ENCODE measurements around the gene NHLRC4. TPM values are rescaled to one million over a fixed set of nuclear protein-coding genes. Genes with fewer than 3 reads are reported as not detected.

NHLRC4 gene
- total and polyA plus RNA-seq, 7 donors, result 0.06 to 0.39 (median 0.27) TPM; not detected in 1

DNA sequence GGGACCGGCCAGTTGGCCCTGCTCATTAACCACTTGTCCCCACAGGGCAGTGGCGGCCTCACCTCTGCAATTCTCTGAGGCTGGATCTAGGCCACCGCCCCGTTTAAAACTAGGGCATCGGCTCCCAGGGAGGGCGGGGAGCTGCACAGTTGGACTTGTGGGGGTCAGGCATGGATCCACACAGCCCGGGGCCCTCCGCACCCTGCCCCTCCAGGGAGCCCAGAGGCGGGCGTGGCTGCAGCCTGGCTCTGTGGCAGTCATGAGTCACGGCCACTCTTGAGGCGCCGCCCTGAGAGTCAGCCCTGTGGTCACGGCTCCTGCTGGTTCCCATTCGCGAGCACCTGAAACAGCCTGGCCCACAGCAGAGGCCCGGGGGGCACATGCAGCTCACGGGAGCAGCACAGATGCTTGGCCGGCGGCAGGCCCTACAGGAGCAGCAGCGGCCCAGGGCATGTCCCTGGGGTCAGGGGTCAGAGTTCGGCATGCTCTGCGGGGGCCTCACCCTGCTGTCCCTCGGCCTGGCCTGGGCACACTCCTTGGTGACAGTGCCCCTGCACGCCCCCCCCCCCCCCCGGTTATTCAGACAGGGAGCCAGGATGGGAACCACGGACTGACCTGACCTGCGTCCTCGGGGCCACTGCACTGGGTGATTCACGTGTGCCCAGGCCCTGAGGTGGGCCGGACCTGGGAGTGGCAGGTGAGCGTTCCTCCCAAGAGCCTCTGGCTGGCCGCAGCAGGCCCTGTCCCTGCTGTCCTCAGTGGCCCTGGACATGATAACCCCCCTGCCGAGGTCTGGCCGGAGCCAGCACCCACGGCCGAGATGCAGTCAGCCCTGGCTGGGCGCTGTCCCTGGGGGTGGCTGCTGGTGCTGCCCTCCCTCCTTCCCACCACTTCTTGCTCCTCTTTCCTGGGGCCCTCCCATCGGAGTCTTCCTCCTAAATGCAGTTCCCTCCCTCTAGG lies 31.1 kb upstream of the NHLRC4 start:
- ATAC-seq, result peak; percentile 79 to 87 (median 83)
- Histone ChIP-seq H3K27me3 (ENCODE audit: insufficient read depth in 3 of 3, low read length in 2 of 3) (no peaks in the 10 kb centered on the region), H3K4me1 (peaks cover 36% of the 10 kb centered on the region), H3K27ac (peak overlapping the region; percentile 85), H3K9me3 (no peaks in the 10 kb centered on the region), H3K4me3 (peak overlapping the region; percentile 45), H3K36me3 (ENCODE audit: insufficient read depth in 1 of 2, low read depth in 1 of 2) (peaks cover 0 to 20% of the 10 kb centered on the region in 2 donors)
- intact Hi-C loops (cut with DNase I), result no loop called here
- DNase-seq, result peak; percentile 82 to 91
- TF ChIP-seq, protein P1, sequence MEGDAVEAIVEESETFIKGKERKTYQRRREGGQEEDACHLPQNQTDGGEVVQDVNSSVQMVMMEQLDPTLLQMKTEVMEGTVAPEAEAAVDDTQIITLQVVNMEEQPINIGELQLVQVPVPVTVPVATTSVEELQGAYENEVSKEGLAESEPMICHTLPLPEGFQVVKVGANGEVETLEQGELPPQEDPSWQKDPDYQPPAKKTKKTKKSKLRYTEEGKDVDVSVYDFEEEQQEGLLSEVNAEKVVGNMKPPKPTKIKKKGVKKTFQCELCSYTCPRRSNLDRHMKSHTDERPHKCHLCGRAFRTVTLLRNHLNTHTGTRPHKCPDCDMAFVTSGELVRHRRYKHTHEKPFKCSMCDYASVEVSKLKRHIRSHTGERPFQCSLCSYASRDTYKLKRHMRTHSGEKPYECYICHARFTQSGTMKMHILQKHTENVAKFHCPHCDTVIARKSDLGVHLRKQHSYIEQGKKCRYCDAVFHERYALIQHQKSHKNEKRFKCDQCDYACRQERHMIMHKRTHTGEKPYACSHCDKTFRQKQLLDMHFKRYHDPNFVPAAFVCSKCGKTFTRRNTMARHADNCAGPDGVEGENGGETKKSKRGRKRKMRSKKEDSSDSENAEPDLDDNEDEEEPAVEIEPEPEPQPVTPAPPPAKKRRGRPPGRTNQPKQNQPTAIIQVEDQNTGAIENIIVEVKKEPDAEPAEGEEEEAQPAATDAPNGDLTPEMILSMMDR (IDR thresholded peaks at IDR 0.05), result peak; percentile 17
- 50 to 64% (median 53%) methylated on average over 34 to 39 of the region's 39 CpGs for whole genome bisulfite sequencing, 3 donors

DNA sequence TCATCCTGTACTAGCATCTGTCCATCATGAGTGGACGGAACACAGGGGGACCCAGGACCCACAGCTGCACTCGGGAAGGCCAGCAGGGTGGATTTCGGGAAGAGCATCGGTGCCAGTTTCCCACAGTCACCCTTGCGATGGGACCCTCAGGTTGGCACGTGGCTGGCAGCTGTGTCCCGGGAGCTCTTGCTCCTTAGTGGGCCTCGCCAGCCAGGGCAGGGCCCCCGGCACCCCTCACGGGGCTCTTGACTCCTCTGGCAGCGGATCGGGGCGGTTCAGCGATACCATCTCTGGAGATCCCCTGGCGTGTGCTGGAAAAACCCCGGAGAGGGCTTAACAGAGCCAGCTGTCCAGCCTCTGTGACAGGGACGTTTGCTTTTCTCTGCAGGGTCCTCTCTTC lies 30.1 kb upstream of the NHLRC4 start:
- ATAC-seq (no peak), DNase-seq (no peak)
- Histone ChIP-seq H3K27me3 (ENCODE audit: insufficient read depth in 3 of 3, low read length in 2 of 3) (no peaks in the 10 kb centered on the region), H3K4me1 (peaks cover 36% of the 10 kb centered on the region), H3K4me3 (no peak overlapping the region), H3K36me3 (ENCODE audit: insufficient read depth in 1 of 2, low read depth in 1 of 2) (peaks cover 0 to 22% of the 10 kb centered on the region in 2 donors), H3K27ac (no peak overlapping the region), H3K9me3 (no peaks in the 10 kb centered on the region)
- 70 to 83% (median 73%) methylated on average over 17 of the region's 17 CpGs for WGBS, 3 donors
- TF ChIP-seq, protein P1 (IDR thresholded peaks at IDR 0.05), result no peak
- intact Hi-C loops (cut with DNase I), result no loop called here

DNA sequence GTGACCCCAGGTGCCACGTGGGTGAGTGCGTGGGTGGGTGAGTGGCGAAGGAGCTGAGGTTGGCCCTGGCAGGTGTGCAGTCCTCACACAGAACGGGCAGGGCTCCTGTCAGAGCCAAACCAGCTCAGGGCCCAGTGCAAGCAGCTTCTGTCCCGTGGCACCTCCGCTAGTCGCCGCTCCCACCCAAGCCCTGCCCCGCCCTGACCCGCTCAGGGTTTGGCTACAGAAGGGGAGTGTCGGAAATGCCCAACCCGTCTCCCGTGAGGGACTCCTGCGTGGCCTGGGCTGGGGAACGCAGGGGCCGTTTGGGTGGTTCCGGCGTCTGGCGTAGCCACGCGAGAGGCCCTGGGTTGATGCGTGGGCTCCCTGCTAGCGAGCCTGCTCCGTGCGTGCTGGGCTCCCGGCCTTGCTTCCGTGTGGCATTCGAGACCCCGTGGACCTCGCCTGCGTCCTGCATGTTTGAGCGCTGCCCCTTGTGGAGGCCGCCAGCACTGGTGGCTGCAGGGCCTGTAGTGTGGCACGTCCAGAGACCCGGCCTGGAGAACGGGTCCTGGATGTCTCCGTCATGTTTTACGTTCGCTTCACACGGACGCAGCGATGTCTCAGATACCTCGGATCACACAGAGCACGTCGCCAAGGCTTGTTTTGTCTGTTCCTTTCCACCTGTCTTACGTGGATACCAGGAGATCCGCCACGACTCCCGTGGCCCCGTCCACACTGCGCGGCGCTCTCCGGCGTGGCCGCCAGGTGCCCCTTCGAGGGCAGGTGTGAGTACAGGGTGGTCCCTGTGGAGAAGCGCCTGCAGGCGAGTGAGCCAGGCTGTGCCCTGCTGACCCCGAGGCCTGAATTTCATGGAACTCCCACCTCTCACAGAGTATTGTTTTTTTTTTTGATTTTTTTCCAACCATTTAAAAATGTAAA lies 29.1 kb upstream of the NHLRC4 start:
- 94 to 97% (median 95%) methylated on average over 60 of the region's 60 CpGs for WGBS, 3 donors
- Histone ChIP-seq H3K4me1 (peaks cover 36% of the 10 kb centered on the region), H3K27ac (no peak overlapping the region), H3K27me3 (ENCODE audit: insufficient read depth in 3 of 3, low read length in 2 of 3) (no peaks in the 10 kb centered on the region), H3K36me3 (ENCODE audit: insufficient read depth in 1 of 2, low read depth in 1 of 2) (peaks cover 0 to 25% of the 10 kb centered on the region in 2 donors), H3K4me3 (no peak overlapping the region), H3K9me3 (no peaks in the 10 kb centered on the region)
- TF ChIP-seq, protein P1 (IDR thresholded peaks at IDR 0.05), result no peak
- ATAC-seq (no peak), DNase-seq (no peak)
- intact Hi-C loops (cut with DNase I), result no loop called here

DNA sequence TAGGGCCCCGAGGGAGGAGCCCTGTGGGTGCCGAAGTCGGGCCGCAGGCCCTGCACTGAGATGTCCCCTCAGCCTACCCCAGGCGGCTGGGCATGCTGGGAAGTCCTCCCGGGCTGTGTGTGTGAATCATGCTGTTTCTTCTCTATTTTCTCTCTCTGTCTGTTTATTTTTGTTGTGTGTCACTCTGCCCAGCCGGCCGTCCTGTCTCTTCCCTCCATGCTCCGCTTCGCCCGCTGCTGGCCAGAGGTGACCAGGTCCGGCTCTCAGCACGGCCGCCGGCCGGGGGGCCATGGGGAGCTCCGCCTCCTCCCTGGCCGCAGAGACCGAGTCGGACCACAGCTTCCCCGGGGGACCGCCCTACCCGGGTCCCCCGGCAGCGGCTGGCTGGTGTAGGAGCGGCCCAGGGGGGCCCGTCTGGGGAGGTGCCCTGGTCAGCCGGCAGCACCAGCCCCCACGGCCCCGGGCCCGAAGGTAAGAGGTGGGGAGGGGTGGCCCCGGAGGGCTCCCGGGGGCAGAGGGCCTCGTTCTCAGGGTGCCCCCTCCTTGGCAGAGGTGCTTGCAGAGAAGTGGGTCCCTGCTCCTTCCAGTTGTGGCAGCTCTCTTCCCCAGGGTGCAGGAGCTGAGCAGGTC lies 26.8 kb upstream of the NHLRC4 start:
- no peak overlapping the region for H3K4me3 ChIP-seq
- H3K4me1 ChIP-seq, result peaks cover 13% of the 10 kb centered on the region
- TF ChIP-seq, protein P1 (IDR thresholded peaks at IDR 0.05), result no peak
- intact Hi-C loops (cut with DNase I), result no loop called here
- no peak overlapping the region for H3K27ac ChIP-seq
- H3K27me3 ChIP-seq (ENCODE audit: insufficient read depth in 3 of 3, low read length in 2 of 3), result no peaks in the 10 kb centered on the region
- no peak for ATAC-seq
- DNase-seq, result no peak
- peaks cover 0 to 25% of the 10 kb centered on the region in 2 donors for H3K36me3 ChIP-seq (ENCODE audit: insufficient read depth in 1 of 2, low read depth in 1 of 2)
- no peaks in the 10 kb centered on the region for H3K9me3 ChIP-seq
- 88 to 89% (median 89%) methylated on average over 33 to 34 of the region's 34 CpGs for WGBS, 3 donors

Measured in psoas muscle (tissue), 8 donors.